ENCODE data around the gene FRG2.
"Not testable (repeated sequence)": the region's sequence is repeated elsewhere in the genome, so short reads cannot be mapped to it uniquely, and the experiment has no call there.

FRG2 gene

DNA sequence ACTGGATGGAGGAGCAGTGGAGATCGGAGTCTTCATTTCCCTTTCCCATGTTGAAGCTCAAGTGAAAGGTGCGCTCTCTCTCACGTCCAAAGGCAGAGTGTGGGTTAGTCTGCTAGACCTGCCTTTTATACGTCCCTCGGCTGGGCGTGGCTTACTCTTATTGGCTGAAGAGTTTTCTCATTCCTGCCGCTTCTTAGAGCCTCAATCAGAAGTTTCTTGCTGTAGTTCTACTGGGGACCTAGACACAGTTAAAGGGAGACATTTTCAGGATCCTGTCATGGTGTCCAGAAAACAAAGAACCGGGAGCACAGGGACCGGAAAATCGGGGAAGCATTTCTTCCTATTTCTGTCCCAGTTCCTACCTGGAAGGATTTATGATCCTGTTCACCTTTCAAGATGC is at the start of gene FRG2:
Gene FRG2 (minus strand): TSS at position 101 of the 400 bp plus-strand sequence. CDS start 52 bp downstream, at position 49.
- DNase-seq: not testable (repeated sequence)

- not testable (repeated sequence) for DNase-seq
Measured at GRCh38 chr4:190068351-190068750, 41.3 kb upstream of the FRG2 start.

- not testable (repeated sequence) for DNase-seq
Measured at GRCh38 chr4:190064805-190065204, 37.7 kb upstream of the FRG2 start.

DNA sequence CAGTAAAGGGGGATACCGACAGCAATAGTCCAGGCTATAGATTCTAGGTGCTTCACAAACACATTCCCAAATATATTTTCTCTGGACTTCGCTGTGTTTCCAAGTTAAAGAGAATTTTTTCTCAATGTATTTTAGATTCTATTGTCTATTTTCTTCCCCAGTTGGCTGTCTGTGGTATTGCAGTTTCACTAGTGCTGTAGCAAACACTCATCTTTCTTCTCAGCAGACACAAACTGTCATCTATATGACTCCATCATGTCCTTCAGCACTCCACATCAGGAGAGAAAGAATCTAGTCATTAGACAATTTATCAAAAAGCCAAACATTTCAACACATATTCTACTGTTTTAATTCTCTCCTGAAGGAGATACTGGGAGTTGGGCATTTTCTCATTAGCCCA is 37.3 kb upstream of the FRG2 start, which contains the start of gene DBET:
Gene DBET (plus strand): TSS at position 161 of the 400 bp plus-strand sequence.
- not testable (repeated sequence) for DNase-seq

- not testable (repeated sequence) for DNase-seq
Measured at GRCh38 chr4:190058997-190059396, 31.9 kb upstream of the FRG2 start.

DNA sequence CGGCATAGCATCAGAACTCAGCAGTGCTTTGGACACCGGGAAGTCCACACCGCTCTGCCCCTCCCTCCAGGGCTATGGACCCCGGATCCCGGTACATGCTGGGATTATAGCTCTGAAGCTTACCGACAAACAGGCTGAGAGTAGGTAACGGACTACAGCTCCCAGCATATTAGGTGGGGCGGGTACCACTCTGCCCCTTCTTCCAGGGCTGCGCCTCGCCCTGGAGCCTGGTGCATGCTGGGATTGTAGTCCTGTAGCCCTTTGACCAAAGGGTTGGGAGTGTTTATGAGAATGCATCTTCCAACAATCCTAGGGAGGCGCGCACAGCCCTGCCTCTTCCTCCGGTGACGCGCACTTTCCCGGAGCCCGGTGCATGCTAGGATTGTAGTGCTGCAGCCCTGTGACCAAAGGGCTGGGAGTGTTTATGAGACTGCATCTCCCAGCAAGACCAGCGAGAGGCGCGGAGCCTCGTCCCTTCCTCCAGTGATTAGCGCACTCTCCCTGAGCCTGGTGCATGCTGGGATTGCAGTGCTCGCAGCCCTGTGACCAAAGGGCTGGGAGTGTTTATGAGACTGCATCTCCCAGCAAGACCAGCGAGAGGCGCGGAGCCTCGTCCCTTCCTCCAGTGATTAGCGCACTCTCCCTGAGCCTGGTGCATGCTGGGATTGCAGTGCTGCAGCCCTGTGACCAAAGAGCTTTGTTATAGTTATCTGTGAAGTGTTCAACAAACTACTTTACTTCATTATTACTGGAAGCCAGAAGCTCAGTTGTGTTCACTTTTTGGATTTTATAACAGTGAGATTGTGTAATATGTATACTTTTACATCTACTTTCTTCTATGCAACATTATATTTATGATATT is 22.6 kb upstream of the FRG2 start:
- DNase-seq: not testable (repeated sequence)

DNA sequence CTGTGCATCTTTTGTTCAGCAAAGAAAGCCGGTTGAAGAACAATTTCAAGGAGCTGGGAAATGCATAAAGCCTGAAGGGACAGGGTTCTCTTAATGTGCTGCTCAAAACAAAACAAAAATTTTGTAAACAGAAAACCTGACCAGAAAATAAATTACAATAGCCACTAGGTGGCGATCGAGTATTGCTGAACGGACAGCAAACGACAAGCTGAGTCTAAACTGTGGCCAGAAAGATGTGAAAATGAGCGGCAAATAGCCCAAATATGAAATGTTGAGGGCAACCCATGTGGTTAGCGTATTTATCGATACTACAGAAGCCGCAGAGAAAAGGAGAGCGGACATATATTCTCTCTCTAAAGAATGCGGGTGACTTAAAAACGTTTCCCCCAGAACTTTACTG is 20.6 kb upstream of the FRG2 start:
- not testable (repeated sequence) for DNase-seq

DNA sequence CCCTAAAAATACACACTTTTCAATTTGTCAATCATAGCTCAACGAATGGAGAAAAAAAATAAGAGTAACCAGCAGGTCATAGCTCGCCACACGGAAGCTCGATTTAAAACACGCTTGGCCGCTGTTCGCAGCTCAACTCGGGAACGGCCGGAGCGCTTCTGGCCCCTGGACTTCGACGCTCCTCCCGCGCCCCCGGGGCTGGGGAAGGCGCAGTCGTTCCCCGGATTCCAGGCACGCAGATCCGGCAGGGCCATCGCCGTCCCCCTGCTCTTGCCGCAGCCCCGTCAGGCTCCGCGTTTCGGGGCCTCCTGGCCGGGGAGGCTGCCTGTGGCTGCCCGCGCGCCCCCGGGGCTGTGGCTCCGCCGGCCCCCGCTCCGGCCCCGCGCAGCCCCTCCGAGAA is 13.8 kb upstream of the FRG2 start:
- not testable (repeated sequence) for DNase-seq

DNA sequence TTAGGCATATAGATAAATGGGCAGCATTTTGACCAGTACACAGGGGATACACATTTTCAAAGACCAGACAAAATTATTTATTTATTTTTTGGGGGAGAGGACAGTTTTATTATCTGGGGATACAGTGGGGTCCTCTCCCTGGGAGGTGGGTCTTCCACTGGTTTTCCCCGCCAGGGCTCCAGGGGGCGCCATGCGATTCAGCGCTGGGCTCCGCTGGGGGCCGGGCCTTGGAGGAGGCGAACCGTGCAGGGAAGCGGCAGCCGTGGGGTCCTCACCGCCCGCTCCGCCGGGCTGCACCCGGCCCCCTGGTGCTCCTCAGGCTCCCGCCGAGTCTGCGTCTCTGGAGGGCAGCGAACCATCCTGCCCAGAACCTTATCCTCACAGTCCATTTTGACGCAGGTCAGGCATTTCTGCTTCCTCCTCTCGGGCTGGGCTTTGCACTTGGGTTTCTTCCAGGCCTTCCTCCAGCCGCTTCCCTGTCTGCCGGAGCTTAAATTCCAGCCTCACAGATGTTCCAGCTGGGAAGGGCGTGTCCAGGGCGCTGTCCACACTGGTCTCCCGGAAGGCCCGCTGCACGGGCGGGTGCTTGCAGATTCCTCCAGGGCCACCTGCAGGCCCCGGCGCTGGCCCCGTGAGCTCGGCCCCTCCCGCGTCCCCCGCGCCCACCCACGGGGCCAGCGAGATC is 10.8 kb upstream of the FRG2 start:
- DNase-seq: not testable (repeated sequence)

DNA sequence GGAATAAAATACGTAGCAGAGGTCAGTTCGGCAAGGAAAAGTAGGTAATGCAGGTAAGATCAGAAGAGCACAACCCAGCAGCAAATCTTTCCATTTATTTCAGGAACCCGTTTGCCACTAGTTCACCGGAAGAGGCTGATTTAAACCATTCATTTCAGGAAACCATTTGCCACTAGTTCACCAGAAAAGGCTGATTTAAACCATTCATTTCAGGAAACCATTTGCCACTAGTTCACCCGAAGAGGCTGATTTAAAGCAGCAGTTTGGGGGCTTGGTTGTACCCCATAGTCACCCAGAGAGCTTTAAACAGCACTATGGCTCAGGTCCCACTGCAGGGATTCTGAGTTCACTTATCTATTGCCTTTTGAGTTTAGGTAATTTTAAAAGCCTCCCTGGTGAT is 4.2 kb upstream of the FRG2 start:
- DNase-seq: not testable (repeated sequence)

DNA sequence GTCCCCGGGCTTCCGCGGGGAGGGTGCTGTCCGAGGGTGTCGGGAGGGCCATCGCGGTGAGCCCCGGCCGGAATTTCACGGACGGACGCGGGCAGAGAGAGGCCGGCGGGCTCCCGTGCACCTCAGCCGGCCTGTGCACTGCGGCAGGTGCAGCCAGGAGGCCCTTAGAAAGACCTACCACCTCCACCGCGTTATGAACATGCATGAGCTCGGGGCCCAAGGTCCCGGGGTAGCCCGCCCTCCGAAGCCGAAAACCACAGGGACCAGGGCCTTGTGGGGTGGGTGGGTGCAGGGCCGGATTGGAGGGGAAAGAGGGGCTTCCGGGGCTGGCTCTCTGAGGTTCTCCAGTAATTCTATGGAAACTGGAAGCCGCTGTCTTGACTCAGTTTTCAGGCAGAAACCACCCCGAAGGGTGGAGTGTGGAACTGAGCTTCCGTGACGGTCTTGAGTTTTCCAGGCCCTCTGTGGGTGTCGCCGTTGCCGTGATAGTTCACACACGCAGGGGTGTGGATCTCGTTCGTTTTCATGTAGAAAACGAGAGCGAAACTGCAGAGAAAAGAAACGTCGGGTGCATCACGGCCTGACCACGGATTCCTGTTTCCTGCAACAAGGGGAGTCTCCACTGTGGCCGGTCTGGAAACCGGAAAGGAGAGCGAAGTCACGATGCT is 4.3 kb downstream of the FRG2 start:
- not testable (repeated sequence) for DNase-seq

- not testable (repeated sequence) for DNase-seq
Measured at GRCh38 chr4:190021973-190022372, 5.1 kb downstream of the FRG2 start.

- no peak for DNase-seq
Measured at GRCh38 chr4:190020790-190021717, 6.0 kb downstream of the FRG2 start.

DNA sequence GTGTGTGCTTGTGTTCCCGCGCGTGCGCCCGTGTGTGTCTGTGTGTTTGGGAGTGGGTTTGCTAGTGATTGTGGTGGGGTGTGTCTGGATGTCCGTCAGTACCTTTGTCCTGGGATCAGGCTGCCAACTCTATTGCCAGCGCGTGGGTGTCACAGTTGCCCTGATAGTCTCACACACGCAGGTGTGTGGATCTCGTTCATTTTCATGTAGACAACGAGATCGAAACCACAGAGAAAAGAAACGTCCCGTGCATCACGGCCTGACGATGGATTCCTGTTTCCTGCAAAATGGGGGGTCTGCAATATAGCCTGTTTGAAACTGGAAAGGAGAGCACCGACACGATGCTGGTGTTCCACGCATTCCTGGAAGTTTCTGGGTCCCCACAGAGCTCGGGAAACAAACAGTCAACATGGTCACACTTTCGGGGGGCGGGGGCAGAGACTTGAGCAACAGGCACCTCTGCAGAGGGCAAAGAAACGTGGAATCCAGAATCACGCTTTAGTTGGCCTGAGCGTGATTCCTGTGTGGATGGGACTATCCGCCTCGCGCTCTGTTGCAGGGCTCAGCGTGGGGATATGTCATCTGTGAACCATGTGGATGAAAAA is 7.1 kb downstream of the FRG2 start:
- DNase-seq: not testable (repeated sequence)

DNA sequence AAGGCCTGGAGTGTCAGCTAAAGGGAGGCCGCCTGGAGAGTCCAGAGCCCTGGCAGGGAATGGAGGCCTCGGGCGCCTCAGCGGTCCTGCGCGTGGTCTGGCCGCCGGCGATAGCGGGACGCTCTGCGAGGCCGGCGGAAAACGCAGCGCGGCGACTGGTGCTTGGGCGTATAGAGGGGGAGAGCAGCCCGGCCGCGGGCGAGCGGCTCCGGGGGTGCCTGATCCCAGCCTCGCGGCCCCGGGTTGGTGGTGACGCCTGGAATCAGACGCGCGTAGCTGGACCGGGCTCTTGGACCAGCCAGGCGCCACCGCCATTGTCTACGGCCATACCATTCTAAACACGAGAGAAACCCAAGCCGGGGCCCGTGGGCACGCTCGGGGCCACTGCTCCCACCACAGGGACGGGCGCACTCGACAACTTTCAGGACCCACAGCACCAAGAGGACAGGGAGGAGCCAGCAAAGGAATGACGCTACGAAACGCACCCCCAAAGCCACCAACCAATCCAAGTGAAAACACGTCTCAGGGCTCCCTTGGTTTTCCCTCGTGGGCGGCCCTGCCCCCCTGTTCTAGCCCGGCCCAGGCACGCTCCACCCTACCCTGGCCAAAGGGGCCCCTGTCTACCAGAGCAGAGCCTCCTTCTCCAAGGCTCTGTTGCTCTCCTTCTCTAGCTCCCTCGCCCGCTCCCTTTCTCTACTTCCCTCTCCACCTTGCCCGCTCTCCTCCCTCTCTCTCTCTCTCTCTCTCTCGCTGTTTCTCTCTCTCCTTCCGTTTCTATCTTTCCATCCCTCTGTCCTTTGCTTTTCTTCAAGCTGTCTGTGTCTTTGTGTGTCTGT is 7.8 kb downstream of the FRG2 start:
- DNase-seq: no peak

- no peak for DNase-seq
Measured at GRCh38 chr4:190018201-190018920, 8.7 kb downstream of the FRG2 start.

DNA sequence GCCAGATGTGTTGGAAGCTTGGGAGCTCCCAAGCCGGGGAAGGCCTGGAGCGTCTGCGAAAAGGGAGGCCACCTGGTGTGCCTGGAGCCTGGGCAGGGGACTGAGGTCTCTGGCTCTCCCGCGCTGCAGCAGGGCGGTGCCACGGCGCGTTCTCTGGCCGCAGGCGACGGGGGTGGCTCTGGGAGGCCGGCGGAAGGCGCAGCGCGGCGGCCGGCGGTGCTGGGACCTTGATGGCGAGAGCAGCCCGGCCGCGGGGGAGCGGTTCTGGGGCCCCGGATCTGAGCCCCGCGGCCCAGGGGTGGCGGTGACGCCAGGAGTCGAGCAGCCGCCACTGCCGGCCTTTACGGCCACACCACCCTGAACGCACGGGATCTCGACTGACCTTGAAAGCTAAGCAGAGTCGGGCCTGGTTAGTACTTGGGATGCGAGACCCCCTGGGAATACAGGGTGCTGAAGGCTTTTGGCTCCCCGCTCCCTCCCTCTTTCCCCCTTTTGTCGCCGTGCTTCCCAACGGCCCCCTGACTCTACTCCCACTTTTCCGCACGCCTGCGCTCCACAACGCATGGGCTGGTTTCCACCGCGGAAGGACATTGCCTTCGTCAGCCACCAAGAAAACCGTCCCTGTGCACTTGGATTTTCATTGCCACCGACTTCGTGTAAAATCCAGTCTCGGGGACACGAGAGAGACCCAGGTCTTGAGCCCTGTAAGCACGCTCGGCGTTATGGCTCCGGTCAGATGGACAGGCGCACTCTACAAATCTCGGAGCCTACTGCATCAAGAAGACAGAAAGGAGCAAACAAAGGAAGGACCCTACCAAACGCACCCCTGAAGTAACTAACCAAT is 9.5 kb downstream of the FRG2 start:
- no peak for DNase-seq

DNA sequence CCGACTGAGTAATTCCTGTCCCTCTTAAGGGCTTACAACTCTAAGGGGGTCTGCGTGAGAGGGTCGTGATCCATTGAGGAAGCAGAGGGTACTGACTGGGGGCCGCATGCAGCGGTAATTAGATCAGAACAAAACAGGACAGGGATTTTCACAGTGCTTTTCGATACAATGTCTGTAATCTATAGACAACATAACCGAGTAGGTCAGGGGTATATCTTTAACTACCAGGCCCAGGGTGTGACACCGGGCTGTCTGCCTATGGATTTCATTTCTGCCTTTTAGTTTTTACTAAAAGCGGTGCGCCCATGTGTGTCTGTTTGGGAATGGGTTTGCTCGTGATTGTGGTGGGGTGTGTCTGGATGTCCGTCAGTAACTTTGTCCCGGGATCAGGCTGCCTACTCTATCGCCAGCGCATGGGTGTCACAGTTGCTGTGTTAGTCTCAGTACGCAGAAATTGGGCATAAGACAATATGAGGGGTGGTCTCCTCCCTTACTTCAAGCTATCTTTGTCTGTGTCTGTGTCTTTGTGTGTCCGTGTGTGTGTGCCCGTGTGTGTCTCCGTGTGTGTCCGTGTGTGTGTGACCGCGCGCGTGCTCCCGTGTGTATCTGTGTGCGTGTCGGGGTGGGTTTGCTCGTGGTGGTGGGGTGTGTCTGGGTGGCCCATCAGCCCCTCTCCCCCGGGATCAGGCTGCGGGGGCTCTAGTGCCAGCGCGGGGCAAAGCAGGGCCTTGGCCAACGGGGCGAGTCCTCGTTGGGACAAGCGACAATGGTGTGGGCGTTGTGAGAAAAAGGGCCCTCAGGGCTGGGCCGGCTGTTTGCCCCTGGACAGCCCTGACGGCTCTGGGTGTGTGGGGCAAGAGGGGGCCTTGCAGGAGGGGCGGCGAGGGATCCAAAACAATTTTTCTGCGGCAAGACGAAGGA is 10.4 kb downstream of the FRG2 start:
- no peak for DNase-seq
